Measurements from ENCODE around the gene BMPR2.
A peak's percentile ranks its signal among the peaks of the same experiment; 100 is the strongest.

BMPR2 gene

DNA sequence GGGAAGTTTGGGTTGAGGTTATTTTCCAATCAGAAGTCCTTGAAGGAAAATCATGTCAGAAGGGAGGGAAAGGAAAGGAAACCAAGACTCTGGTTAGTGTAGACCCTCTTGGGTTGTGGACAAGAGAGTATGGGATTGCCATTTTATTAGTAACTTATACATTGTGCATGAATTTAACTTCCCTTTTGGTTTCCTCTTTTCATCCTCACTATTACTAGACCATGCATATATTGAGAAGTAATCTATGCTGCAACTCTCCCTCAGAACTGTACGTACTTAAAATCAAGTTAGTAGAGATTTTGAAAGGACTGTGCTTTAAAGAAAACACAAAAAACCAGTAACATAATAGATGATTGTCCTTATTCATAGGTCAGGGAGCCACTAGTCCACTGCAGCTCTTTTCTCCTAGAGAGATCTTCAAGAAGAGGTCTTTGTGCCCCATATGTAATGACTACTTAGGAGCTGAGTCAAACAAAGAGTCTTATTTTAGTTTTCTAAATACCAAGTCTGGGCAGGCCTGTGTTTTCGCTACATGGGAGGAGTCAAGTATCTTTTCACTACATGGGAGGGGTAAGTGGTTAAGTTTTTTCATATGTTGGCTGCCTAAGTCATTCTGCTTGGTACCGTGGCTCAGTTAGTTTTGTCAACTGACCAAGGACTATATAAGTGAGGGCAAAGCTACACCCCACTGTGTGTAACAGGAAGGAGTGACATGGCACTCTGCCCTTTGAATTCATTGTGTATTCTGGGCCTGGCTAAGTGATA, 233.4 kb downstream of the BMPR2 start:
- peak; percentile 85 for DNase-seq

DNA sequence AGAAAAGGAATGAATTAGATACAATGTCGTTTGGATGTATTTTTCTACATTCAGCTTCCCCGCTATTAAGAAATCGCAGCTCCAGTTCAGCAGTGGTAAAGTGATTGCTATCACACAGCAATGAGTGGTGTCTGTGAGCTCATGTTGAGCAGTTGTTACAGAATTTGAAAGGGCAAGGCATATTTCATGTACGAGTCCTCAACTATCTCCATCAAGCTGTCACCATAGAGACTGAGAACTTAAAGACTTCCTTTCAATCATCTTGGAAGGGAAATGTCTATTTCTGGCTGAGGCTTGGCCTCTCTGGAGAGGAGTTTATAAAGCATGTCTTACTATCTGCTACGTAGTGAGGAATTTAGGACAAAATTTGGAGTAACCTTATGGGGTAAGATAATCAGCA, 234.3 kb downstream of the BMPR2 start:
- DNase-seq = no peak

DNA sequence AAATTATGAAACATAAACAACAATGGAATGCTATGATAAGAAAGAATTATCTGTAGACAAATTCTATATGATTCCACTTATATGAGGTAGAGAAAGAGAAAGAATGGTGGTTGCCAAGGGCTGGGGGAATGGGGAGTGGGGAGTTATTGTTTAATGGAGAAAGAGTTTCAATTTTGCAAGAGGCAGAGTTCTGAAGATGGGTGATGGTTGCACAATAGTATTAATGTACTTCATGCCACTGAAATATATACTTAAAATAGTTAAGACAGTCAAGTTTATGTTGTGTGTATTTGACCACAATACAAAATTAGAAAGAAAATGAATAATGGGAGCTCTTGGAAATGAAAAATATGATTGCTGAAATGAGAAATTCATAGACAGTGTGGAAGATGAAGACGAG, 236.0 kb downstream of the BMPR2 start:
- peak; percentile 60 for DNase-seq

DNA sequence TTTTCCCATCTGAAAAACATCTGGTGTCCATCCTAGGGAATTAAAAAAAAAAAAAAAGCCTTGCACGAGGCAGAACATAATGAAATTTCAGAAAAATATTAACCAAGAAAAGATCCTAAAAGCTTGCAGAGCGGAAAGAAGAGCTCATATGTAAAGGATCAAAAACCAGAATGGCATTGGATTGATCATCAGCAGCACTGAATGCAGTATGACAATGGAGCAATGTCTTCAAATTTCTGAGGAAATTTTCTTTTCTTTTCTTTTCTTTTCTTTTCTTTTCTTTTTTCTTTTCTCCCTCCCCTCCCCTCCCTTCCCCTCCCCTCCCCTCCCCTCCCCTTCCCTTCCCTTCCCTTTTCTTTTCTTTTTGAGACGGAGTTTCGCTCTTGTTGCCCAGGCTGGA, 237.4 kb downstream of the BMPR2 start:
- no peak for DNase-seq
